ENCODE results near the gene IL17REL. TPM values are rescaled to one million over a fixed set of nuclear protein-coding genes. Genes with fewer than 3 reads are reported as not detected.

Gene IL17REL
- total and polyA plus RNA-seq, 12 donors = not detected

- Histone ChIP-seq H3K36me3 (replicated peaks in 1 of 2) (no peaks in the 10 kb centered on the region), H3K4me3 (no peak overlapping the region), H3K27ac (no peak overlapping the region), H3K27me3 (peaks cover 4% of the 10 kb centered on the region), H3K4me1 (replicated peaks in 1 of 2) (no peaks in the 10 kb centered on the region), H3K9me3 (replicated peaks in 1 of 3) (no peaks in the 10 kb centered on the region)
- 75 to 81% (median 79%) methylated on average over 6 to 23 of the region's 23 CpGs for WGBS, 4 donors
- TF ChIP-seq CTCF (IDR thresholded peaks at IDR 0.05) (no peak), POLR2A (IDR thresholded peaks at IDR 0.05) (no peak)
- intact Hi-C loops (cut with DNase I) = loop anchor here in 1 of 2 donors (10.0 kb wide), 1 partner anchor 271 kb away; no protein-coding TSS in a partner anchor
- DNase-seq = no peak
Measured at GRCh38 chr22:50035976-50036724, 23.6 kb upstream of the IL17REL start.

GRCh38 chr22:50035131-50035881 lies 22.7 kb upstream of the IL17REL start:
- TF ChIP-seq CTCF (IDR thresholded peaks at IDR 0.05) = no peak
- no peak for TF ChIP-seq POLR2A (IDR thresholded peaks at IDR 0.05)
- WGBS, 4 donors = 53 to 71% (median 60%) methylated on average over 9 to 24 of the region's 24 CpGs

GRCh38 chr22:50034126-50035081 lies 21.8 kb upstream of the IL17REL start:
- WGBS, 4 donors = 67 to 86% (median 78%) methylated on average over 22 to 43 of the region's 43 CpGs
- Histone ChIP-seq H3K4me1 (replicated peaks in 1 of 2) (no peaks in the 10 kb centered on the region), H3K9me3 (replicated peaks in 1 of 3) (no peaks in the 10 kb centered on the region), H3K36me3 (replicated peaks in 1 of 2) (no peaks in the 10 kb centered on the region), H3K27ac (no peak overlapping the region), H3K4me3 (no peak overlapping the region), H3K27me3 (no peaks in the 10 kb centered on the region)
- intact Hi-C loops (cut with DNase I) = loop anchor here in 1 of 2 donors (10.0 kb wide), 1 partner anchor 270 kb away; no protein-coding TSS in a partner anchor
- DNase-seq = no peak
- no peak for TF ChIP-seq POLR2A (IDR thresholded peaks at IDR 0.05)

More at GRCh38 chr22:50035131-50035881, 22.7 kb upstream of the IL17REL start:
- H3K4me3 ChIP-seq = no peak overlapping the region
- DNase-seq = no peak
- H3K27me3 ChIP-seq = no peaks in the 10 kb centered on the region
- H3K4me1 ChIP-seq (replicated peaks in 1 of 2) = no peaks in the 10 kb centered on the region
- no peaks in the 10 kb centered on the region for H3K36me3 ChIP-seq (replicated peaks in 1 of 2)
- H3K9me3 ChIP-seq (replicated peaks in 1 of 3) = no peaks in the 10 kb centered on the region
- H3K27ac ChIP-seq = no peak overlapping the region
- intact Hi-C loops (cut with DNase I) = loop anchor here in 1 of 2 donors (10.0 kb wide), 1 partner anchor 271 kb away; no protein-coding TSS in a partner anchor

- intact Hi-C loops (cut with DNase I) = loop anchor here in 1 of 2 donors (10.0 kb wide), 1 partner anchor 268 kb away; no protein-coding TSS in a partner anchor
- no peaks in the 10 kb centered on the region for H3K36me3 ChIP-seq (replicated peaks in 1 of 2)
- no peak overlapping the region for H3K4me3 ChIP-seq
- H3K9me3 ChIP-seq (replicated peaks in 1 of 3) = no peaks in the 10 kb centered on the region
- H3K27ac ChIP-seq = no peak overlapping the region
- H3K27me3 ChIP-seq = no peaks in the 10 kb centered on the region
- WGBS, 4 donors = 78 to 90% (median 82%) methylated on average over 6 to 23 of the region's 23 CpGs
- H3K4me1 ChIP-seq (replicated peaks in 1 of 2) = no peaks in the 10 kb centered on the region
- no peak for DNase-seq
- TF ChIP-seq CTCF (IDR thresholded peaks at IDR 0.05) (no peak), POLR2A (IDR thresholded peaks at IDR 0.05) (no peak)
Measured at GRCh38 chr22:50032941-50033601, 20.5 kb upstream of the IL17REL start.

All from adrenal gland (tissue), 12 donors.